H1 (cell line): ENCODE measurements around the gene LAMA3. TPM values are rescaled to one million over a fixed set of nuclear protein-coding genes. Genes with fewer than 3 reads are reported as not detected.

ENCODE experiments used
- CTCF ChIA-PET: fragments of 300-600 bp; sonication (Branson Sonifier 250); formaldehyde crosslinking; loops from one replicate; lab custom pipeline; 2021; ENCODE audit not compliant: partially characterized antibody; lab: Charles Lee
- POLR2A ChIA-PET: fragments of 300-600 bp; sonication (Branson Sonifier 250); formaldehyde crosslinking; loops from one replicate; lab custom pipeline; 2021; ENCODE audit warnings: inconsistent platforms; ENCODE audit not compliant: partially characterized antibody; lab: Charles Lee
- DNase-seq, 2 experiments: peaks; one replicate each; pipeline versions ENCODE4 v3.0.0 to v3.0.0-alpha.2; 2010 to 2022; ENCODE audit warnings: low spot score in 2 of 2, low read depth in 1 of 2, mixed read lengths in 1 of 2
- FAIRE-seq: peaks from 2 replicates; lab custom pipeline; 2011; peaks lifted over from hg19 to GRCh38; lab: Jason Lieb, UNC
- H2AFZ ChIP-seq: 2 replicates; pipeline ENCODE4 v1.8.1; 2012; ENCODE audit warnings: low read length, inconsistent platforms
- H2AK5ac ChIP-seq: 2 replicates; pipeline ENCODE4 v1.6.1; 2013; ENCODE audit warnings: low read depth, low read length
- H2BK120ac ChIP-seq: replicated peaks from 2 replicates; pipeline ENCODE3; 2013; ENCODE audit warnings: low read depth, low read length, inconsistent platforms
- H2BK12ac ChIP-seq: 2 replicates; pipeline ENCODE4 v1.6.1; 2013; ENCODE audit warnings: low read depth, low read length
- H2BK15ac ChIP-seq: 2 replicates; pipeline ENCODE4 v1.6.1; 2013; ENCODE audit warnings: low read length
- H2BK20ac ChIP-seq: 2 replicates; pipeline ENCODE4 v1.6.1; 2013; ENCODE audit warnings: low read length
- H2BK5ac ChIP-seq: 2 replicates; pipeline ENCODE4 v1.6.1; 2013; ENCODE audit warnings: low read depth, low read length
- H3K14ac ChIP-seq: 2 replicates; pipeline ENCODE4 v1.6.1; 2013; ENCODE audit warnings: inconsistent platforms; ENCODE audit not compliant: insufficient read length
- H3K18ac ChIP-seq: 2 replicates; pipeline ENCODE4 v1.6.1; 2013; ENCODE audit warnings: low read length; ENCODE audit errors: extremely low read depth
- H3K23ac ChIP-seq: 2 replicates; pipeline ENCODE4 v1.6.1; 2013; ENCODE audit warnings: inconsistent platforms; ENCODE audit not compliant: insufficient read length
- H3K23me2 ChIP-seq: 2 replicates; pipeline ENCODE4 v1.6.1; 2013; ENCODE audit warnings: low read depth, low read length
- H3K27ac ChIP-seq: 2 replicates; pipeline ENCODE4 v1.6.1; 2011; ENCODE audit warnings: low read depth, low read length, inconsistent platforms
- H3K27me3 ChIP-seq, 4 experiments: replicated peaks in 1 of 4; 1 replicate in 1 of 4; 2 replicates in 3 of 4; pipeline versions ENCODE4 v1.6.1 to v1.8.1; 2011 to 2013; ENCODE audit warnings: low read length in 3 of 4, mild to moderate bottlenecking in 3 of 4, inconsistent platforms in 2 of 4, mixed read lengths in 2 of 4, moderate library complexity in 1 of 4; ENCODE audit not compliant: control insufficient read depth in 3 of 4, insufficient read depth in 3 of 4; ENCODE audit errors: extremely low read depth in 1 of 4
- H3K36me3 ChIP-seq, 4 experiments: 2 replicates each; pipeline versions ENCODE4 v1.6.1 to v1.8.1; 2011 to 2013; ENCODE audit warnings: mild to moderate bottlenecking in 4 of 4, low read length in 3 of 4, moderate library complexity in 2 of 4, control low read depth in 1 of 4, inconsistent platforms in 1 of 4; ENCODE audit not compliant: insufficient read depth in 4 of 4, control insufficient read depth in 2 of 4
- H3K4ac ChIP-seq: replicated peaks from 2 replicates; pipeline ENCODE3; 2013; ENCODE audit warnings: low read length, low read depth, mixed read lengths, inconsistent platforms; ENCODE audit not compliant: insufficient read length
- H3K4me1 ChIP-seq, 4 experiments: replicated peaks in 1 of 4; 1 replicate in 1 of 4; 2 replicates in 3 of 4; pipeline versions ENCODE4 v1.6.1 to v1.8.1; 2011 to 2013; ENCODE audit warnings: low read length in 3 of 4, inconsistent platforms in 2 of 4, mixed read lengths in 1 of 4; ENCODE audit not compliant: insufficient read depth in 4 of 4, control insufficient read depth in 3 of 4
- H3K4me2 ChIP-seq, 2 experiments: 2 replicates each; pipeline versions ENCODE4 v1.6.1 to v1.8.1; 2011 to 2013; ENCODE audit warnings: low read depth in 2 of 2, low read length in 2 of 2, control low read depth in 1 of 2, inconsistent platforms in 1 of 2, mild to moderate bottlenecking in 1 of 2; ENCODE audit not compliant: insufficient read depth in 1 of 2
- H3K4me3 ChIP-seq, 4 experiments: fragments of 200-600, 300-600 bp in 1 of 4; sonication (generic), shearing (Covaris generic), sonication (Bioruptor Twin) in 1 of 4; 2 replicates each; pipeline versions ENCODE4 v1.5.1 to v1.8.1; 2011 to 2016; ENCODE audit warnings: low read length in 4 of 4, low read depth in 3 of 4, control low read depth in 2 of 4, inconsistent platforms in 2 of 4, mild to moderate bottlenecking in 2 of 4, mixed read lengths in 1 of 4, moderate library complexity in 1 of 4; ENCODE audit not compliant: insufficient read depth in 2 of 4; ENCODE audit errors: extremely low read depth in 1 of 4
- H3K56ac ChIP-seq: replicated peaks from 2 replicates; pipeline ENCODE3; 2013; ENCODE audit warnings: low read depth, mild to moderate bottlenecking, mixed read lengths, low read length, inconsistent platforms; ENCODE audit not compliant: insufficient read length
- H3K79me1 ChIP-seq: 2 replicates; pipeline ENCODE4 v1.6.1; 2013; ENCODE audit warnings: low read depth, low read length, control low read depth
- H3K79me2 ChIP-seq, 2 experiments: 2 replicates each; pipeline versions ENCODE4 v1.6.1 to v1.8.1; 2012 to 2013; ENCODE audit warnings: low read length in 2 of 2, mild to moderate bottlenecking in 2 of 2, inconsistent platforms in 1 of 2; ENCODE audit not compliant: insufficient read depth in 2 of 2, control insufficient read depth in 1 of 2
- H3K9ac ChIP-seq, 4 experiments: replicated peaks in 1 of 4; 1 replicate in 1 of 4; 2 replicates in 3 of 4; pipeline versions ENCODE4 v1.6.1 to v1.8.1; 2011 to 2013; ENCODE audit warnings: low read depth in 3 of 4, low read length in 3 of 4, control low read depth in 2 of 4, mild to moderate bottlenecking in 2 of 4, moderate library complexity in 2 of 4, inconsistent platforms in 1 of 4; ENCODE audit errors: extremely low read depth in 1 of 4
- H3K9me3 ChIP-seq, 2 experiments: 2 replicates each; pipeline versions ENCODE4 v1.6.1 to v1.8.1; 2012 to 2013; ENCODE audit warnings: mild to moderate bottlenecking in 2 of 2, moderate library complexity in 2 of 2, control low read depth in 1 of 2, inconsistent platforms in 1 of 2, low read depth in 1 of 2, low read length in 1 of 2, mixed read lengths in 1 of 2; ENCODE audit not compliant: insufficient read depth in 2 of 2
- H4K20me1 ChIP-seq, 2 experiments: replicated peaks in 1 of 2; 2 replicates each; pipeline versions ENCODE3 to v1.8.1; 2011 to 2013; ENCODE audit warnings: inconsistent platforms in 2 of 2, low read length in 2 of 2, mild to moderate bottlenecking in 1 of 2; ENCODE audit not compliant: insufficient read depth in 2 of 2, control insufficient read depth in 1 of 2
- H4K5ac ChIP-seq: 2 replicates; pipeline ENCODE4 v1.6.1; 2013; ENCODE audit warnings: low read length, low read depth, mixed read lengths, inconsistent platforms; ENCODE audit not compliant: insufficient read length
- H4K8ac ChIP-seq: 2 replicates; pipeline ENCODE4 v1.8.0; 2013; ENCODE audit warnings: mild to moderate bottlenecking, moderate library complexity, low read length, inconsistent platforms; ENCODE audit not compliant: insufficient read depth; ENCODE audit errors: extremely low read depth
- H4K91ac ChIP-seq: replicated peaks from 2 replicates; pipeline ENCODE3; 2013; ENCODE audit warnings: low read length, mixed read lengths, inconsistent platforms; ENCODE audit not compliant: insufficient read length
- ASH2L ChIP-seq: fragments of 200-600, 300-600 bp; sonication (generic); IDR thresholded peaks from one replicate; pipeline ENCODE4 v1.7.1; 2017; ENCODE audit warnings: low read length
- ATF2 ChIP-seq: IDR thresholded peaks from 2 replicates; pipeline ENCODE4 v1.6.1; 2012; ENCODE audit warnings: low read length, inconsistent platforms
- BCL11A ChIP-seq, 2 experiments: IDR thresholded peaks; one replicate each; pipeline ENCODE4 v1.6.1; 2011; ENCODE audit warnings: low read depth in 2 of 2, low read length in 2 of 2, mild to moderate bottlenecking in 2 of 2
- CBX5 ChIP-seq: fragments of 300-800, 300-1000 bp; sonication (generic); IDR thresholded peaks from 2 replicates; pipeline ENCODE4 v1.7.1; 2016; ENCODE audit warnings: antibody characterized with exemption, low read length, low read depth
- JUN ChIP-seq: IDR thresholded peaks from 2 replicates; pipeline ENCODE4 v1.6.1; 2011; ENCODE audit warnings: low read depth, mild to moderate bottlenecking, improper control_type of control experiment, low read length
- JUND ChIP-seq: IDR thresholded peaks from 2 replicates; pipeline ENCODE4 v1.6.1; 2011; ENCODE audit warnings: mild to moderate bottlenecking, improper control_type of control experiment, low read length
- KDM4A ChIP-seq: IDR thresholded peaks from one replicate; pipeline ENCODE4 v1.7.1; 2012; ENCODE audit warnings: low read depth, mild to moderate bottlenecking, moderate library complexity, low read length, inconsistent platforms; ENCODE audit not compliant: severe bottlenecking
- MAX ChIP-seq: IDR thresholded peaks from 2 replicates; pipeline ENCODE4 v1.6.1; 2012; ENCODE audit warnings: inconsistent platforms
- PHF8 ChIP-seq: fragments of 200-600 bp; sonication (generic); conservative IDR thresholded peaks from 2 replicates; pipeline ENCODE4 v1.7.1; 2012; ENCODE audit warnings: low read depth, mild to moderate bottlenecking, inconsistent platforms, low read length, moderate library complexity
- RBBP5 ChIP-seq: IDR thresholded peaks from 2 replicates; pipeline ENCODE4 v1.7.1; 2012; ENCODE audit warnings: low read depth, mild to moderate bottlenecking, inconsistent platforms, low read length, moderate library complexity, borderline replicate concordance
- WGBS, 2 experiments: shearing (Covaris generic) in 1 of 2; methylation state at CpG; one replicate each; pipeline versions ENCODE4 v1.1.6 to v1.1.7; 2013 to 2015; ENCODE audit warnings: low lambda C conversion rate in 2 of 2, mixed read lengths in 2 of 2, inconsistent platforms in 1 of 2, low coverage in 1 of 2, missing lambda C conversion rate in 1 of 2; ENCODE audit not compliant: insufficient replicate concordance in 2 of 2, insufficient coverage in 1 of 2, insufficient read length in 1 of 2; ENCODE audit errors: extremely low coverage in 1 of 2, missing lambda C conversion rate in 1 of 2; 5-methylcytosine and 5-hydroxymethylcytosine counted together
- polyA plus RNA-seq, 7 experiments: library from polyadenylated mRNA; depleted of rRNA in 3 of 7; stranded (reverse) in 5 of 7; unstranded in 2 of 7; fragments of >200 nt in 5 of 7; fragments of 200-250 nt in 2 of 7; gene quantifications; 1 replicate in 5 of 7; 2 replicates in 1 of 7; 4 replicates in 1 of 7; pipeline versions ENCODE4 v1.2.1 to v1.2.3, GENCODE V29; 2011 to 2013; ENCODE audit warnings: missing spikeins in 2 of 7, mixed read lengths in 2 of 7
- total RNA-seq: library from RNA; stranded (reverse); fragmentation: NEBNext Ultra II Directional; extraction: Animal tissue kit (Norgen Biotek cat#: 25700); gene quantifications from 2 replicates; pipeline ENCODE4 v1.2.1, GENCODE V29; 2021
- TF ChIP-seq, protein P1 (sequence below): IDR thresholded peaks from 2 replicates; pipeline ENCODE4 v1.6.1; 2011; ENCODE audit warnings: low read length, improper control_type of control experiment

Gene LAMA3
- total and polyA plus RNA-seq, 2 of the 8 experiments (the other 6 are each of a cell fraction or from before 2014, with no cell fraction given) = 0.76 to 5.0 TPM

DNA sequence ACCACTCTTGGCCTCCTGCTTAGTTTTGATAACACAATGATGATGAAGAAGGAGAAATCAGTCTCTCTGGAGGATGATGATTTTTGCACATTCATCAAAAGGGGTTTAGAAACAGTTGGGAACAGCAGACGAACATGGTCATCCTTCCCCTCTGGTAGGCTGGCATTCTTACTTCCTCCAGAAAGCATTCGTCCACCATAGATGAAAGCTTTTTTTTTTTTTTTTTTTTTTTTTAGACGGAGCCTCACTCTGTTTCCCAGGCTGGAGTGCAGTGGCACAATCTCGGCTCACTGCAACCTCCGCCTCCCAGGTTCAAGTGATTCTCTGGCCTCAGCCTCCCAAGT lies 281.8 kb downstream of the LAMA3 start:
- Histone ChIP-seq H4K8ac (no peak overlapping the region), H4K5ac (no peak overlapping the region), H3K4ac (no peak overlapping the region), H3K9me3 (no peaks in the 10 kb centered on the region), H3K4me1 (0 out of 7 replicates have a peak, but pooled peaks cover 0 to 2% (median 0%) of the 10 kb centered on the region in 4 experiments), H2AFZ (no peak overlapping the region), H2BK12ac (no peak overlapping the region), H2BK20ac (no peak overlapping the region), H2BK15ac (no peak overlapping the region), H2BK120ac (no peak overlapping the region), H3K79me1 (no peaks in the 10 kb centered on the region), H3K36me3 (no peaks in the 10 kb centered on the region), H3K4me3 (no peak overlapping the region), H3K56ac (no peak overlapping the region), H3K14ac (no peak overlapping the region), H3K27me3 (no peaks in the 10 kb centered on the region), H3K23ac (no peak overlapping the region), H2AK5ac (no peak overlapping the region), H4K91ac (no peak overlapping the region), H3K9ac (no peak overlapping the region), H3K4me2 (no peak overlapping the region), H3K27ac (no peak overlapping the region), H3K18ac (no peak overlapping the region), H2BK5ac (no peak overlapping the region), H3K23me2 (no peaks in the 10 kb centered on the region), H4K20me1 (no peaks in the 10 kb centered on the region), H3K79me2 (no peaks in the 10 kb centered on the region)
- CTCF ChIA-PET = interaction anchor here (0.7 to 1.2 kb wide), 2 partner anchors 9 to 32 kb away, joined by 3 to 5 read pairs; no protein-coding TSS in a partner anchor
- FAIRE-seq = no peak
- POLR2A ChIA-PET = no interaction called here
- 94% methylated on average over 2 of the region's 5 CpGs; no CpG with 5 or more reads in 1 of the 2 experiments for WGBS, 2 experiments
- no peak for DNase-seq
- TF ChIP-seq ATF2 (no peak), RBBP5 (no peak), PHF8 (no peak), KDM4A (no peak), BCL11A (IDR thresholded peaks at IDR 0.05; ENCODE audit: low read depth in 2 of 2, low read length in 2 of 2) (no peak), CBX5 (no peak), ASH2L (no peak), JUN (no peak), MAX (no peak), JUND (no peak)
- TF ChIP-seq, protein P1, sequence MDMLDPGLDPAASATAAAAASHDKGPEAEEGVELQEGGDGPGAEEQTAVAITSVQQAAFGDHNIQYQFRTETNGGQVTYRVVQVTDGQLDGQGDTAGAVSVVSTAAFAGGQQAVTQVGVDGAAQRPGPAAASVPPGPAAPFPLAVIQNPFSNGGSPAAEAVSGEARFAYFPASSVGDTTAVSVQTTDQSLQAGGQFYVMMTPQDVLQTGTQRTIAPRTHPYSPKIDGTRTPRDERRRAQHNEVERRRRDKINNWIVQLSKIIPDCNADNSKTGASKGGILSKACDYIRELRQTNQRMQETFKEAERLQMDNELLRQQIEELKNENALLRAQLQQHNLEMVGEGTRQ = no peak
